Adipose tissue (tissue), 3 donors: ENCODE measurements around the gene BEND3. TPM values are rescaled to one million over a fixed set of nuclear protein-coding genes. Genes with fewer than 3 reads are reported as not detected.
"Not testable (repeated sequence)": the region's sequence is repeated elsewhere in the genome, so short reads cannot be mapped to it uniquely, and the experiment has no call there.

Experiments used
- H3K27ac ChIP-seq: one replicate; pipeline ENCODE4 v1.5.1; 2013; ENCODE audit warnings: low read depth, low read length
- WGBS, 3 donors: extraction: QIAGEN DNeasy Blood & Tissue Kit; methylation state at CpG; one replicate each; pipeline ENCODE4 v1.1.7; 2013; 5-methylcytosine and 5-hydroxymethylcytosine counted together
- polyA plus RNA-seq, 3 donors: library from polyadenylated mRNA; stranded (reverse); fragments of 200-250 nt; gene quantifications; one replicate each; pipeline ENCODE4 v1.2.3, GENCODE V29; 2013
- donor health status: healthy with polysubstance abuse.
- donor health status: Bipolar disorder and iron deficiency.
- donor health status: healthy.

Gene BEND3
- under 1 TPM; 0.45 to 0.98 (median 0.69) TPM for polyA plus RNA-seq

DNA sequence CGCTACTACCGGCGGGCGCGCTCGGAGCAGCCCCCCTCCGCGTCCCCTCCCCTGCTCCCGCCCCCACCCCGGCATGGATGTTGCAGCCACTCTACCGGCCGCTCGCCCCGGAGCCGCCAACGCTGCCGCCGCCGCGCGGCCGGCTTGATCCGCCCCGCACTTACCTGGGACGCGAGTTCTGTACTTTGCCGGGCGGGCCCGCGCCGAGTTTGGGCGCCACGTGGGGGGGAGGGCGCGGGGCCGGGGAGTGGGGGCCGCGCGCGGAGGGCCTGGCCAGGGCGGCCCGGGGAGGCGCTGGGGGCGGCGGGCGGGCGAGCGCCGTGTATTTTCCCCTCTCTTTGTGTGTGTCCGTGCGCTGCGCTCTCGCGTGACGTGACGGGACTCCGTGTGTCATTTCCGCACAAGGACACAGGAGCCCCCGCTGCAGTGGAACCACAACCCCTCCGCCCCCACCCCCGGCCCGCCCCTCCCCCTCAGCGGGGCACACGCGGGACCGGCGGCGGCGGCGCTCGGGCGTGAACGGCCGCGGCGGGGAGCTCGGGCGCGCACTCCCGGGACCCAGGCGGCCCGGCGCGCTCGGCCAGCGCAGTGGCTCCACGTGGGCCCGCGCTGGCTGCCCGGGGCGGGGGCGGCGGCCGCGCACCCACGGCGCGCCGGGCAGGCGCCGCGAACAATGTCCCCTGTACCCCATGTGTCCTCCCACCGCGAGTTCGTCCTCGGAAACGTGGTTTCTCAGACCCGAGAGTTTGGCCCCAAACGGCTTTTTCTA is at the start of gene BEND3:
Gene BEND3, minus strand, starts transcription at position 590 of the 769 bp plus-strand sequence. CDS start 16,230 bp downstream, outside the sequence.
- peak within 1 kb of the TSS; percentile 3 for H3K27ac ChIP-seq
- WGBS, 3 donors, result 1 to 2% (median 1%) methylated on average over 53 to 107 of the region's 109 CpGs

- not testable (repeated sequence) for H3K27ac ChIP-seq
- WGBS, 3 donors, result 93 to 98% (median 98%) methylated on average over 1 to 4 of the region's 5 CpGs
Observed at GRCh38 chr6:107164299-107164698, 49.0 kb upstream of the BEND3 start.

- no peak overlapping the region for H3K27ac ChIP-seq
- WGBS, 3 donors, result 94 to 97% (median 94%) methylated on average over 3 of the region's 3 CpGs
Observed at GRCh38 chr6:107161521-107161920, 46.2 kb upstream of the BEND3 start.

DNA sequence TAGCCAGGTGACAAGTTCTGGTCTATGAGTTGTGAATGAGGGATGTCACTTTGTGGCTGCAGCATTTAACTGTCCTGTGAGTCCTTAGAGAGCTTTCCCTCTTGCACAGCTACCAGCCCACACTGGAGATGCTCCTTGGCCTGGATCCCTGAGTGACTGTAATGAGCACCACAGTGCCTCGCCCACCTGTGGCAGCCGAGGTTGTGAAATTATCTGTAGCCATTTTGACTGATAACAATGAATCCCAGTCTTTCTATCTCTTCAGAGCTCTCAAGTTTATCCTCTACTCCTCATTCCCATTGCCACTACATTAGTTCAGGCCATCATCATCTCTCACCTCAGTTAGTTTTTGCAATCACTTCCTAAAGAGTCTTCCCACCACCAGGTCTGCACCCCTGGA is 41.3 kb upstream of the BEND3 start:
- 79 to 83% (median 80%) methylated on average over 2 of the region's 2 CpGs for WGBS, 3 donors
- no peak overlapping the region for H3K27ac ChIP-seq

- whole genome bisulfite sequencing, 3 donors, result 61 to 89% (median 81%) methylated on average over 2 of the region's 2 CpGs
- no peak overlapping the region for H3K27ac ChIP-seq
Observed at GRCh38 chr6:107154801-107155160, 39.5 kb upstream of the BEND3 start.

GRCh38 chr6:107154131-107154800 is 39.0 kb upstream of the BEND3 start:
- H3K27ac ChIP-seq, result no peak overlapping the region
- WGBS, 3 donors, result 44 to 74% (median 72%) methylated on average over 12 of the region's 12 CpGs

DNA sequence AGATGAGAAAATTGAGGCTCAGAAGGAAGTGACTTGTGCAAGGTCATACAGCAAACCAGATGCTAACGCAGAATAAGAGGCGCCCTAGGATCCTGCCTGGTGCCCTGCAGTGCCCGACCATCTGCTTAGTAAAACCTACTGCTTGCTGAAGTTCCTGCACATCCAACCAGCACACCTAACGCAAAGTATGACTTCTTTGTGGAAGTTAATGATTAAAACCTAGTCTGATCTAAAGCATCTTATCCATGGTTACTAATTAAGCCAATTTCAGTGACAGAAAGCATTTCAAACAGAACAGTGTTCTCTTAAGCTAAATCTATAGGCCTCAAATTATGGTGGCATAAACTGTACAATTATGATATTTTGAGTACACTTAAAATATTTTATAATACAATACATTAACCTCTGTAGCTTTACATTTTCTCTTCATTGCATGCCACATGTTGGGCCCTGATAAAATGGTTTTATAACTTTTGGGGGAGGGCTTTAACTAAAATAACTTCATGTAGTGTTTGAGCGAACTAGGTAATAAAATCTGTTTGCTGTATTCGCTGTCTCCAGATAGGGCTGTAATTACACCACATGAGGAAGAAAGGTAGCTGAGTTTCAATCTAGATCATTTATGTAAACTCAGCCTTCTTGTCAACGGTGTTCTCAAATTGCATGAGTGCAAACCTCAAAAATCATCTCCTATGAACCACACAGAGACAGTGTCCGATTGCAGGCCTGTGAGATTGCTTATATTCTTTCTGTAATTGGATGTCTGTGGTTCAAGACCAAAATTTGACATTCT is 37.5 kb upstream of the BEND3 start:
- WGBS, 3 donors, result 31 to 89% (median 87%) methylated on average over 8 of the region's 8 CpGs
- H3K27ac ChIP-seq, result no peak overlapping the region

GRCh38 chr6:107144666-107145065 is 29.4 kb upstream of the BEND3 start:
- 92 to 96% (median 96%) methylated on average over 4 of the region's 4 CpGs for WGBS, 3 donors
- H3K27ac ChIP-seq, result no peak overlapping the region

- H3K27ac ChIP-seq, result no peak overlapping the region
Observed at GRCh38 chr6:107144014-107144413, 28.7 kb upstream of the BEND3 start.

DNA sequence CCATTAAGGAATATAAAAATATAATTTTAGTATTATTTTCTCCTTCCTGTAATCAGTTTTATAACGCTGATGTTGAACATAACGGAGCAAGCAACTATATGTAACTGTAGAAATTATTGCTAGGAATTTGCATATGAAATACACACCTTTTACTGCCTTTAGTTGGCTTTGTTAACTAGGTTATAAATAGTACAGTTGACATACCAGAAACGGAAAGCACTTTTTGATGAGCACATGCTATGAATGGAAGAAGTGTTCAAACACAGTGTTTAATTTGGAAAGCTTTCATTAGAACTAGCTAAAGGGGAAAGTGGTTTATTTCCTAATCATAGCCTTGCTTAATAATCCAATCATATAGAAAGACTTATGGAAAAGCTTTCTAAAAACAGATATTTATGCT is 25.3 kb upstream of the BEND3 start:
- WGBS, 3 donors, result 71 to 77% (median 77%) methylated on average over 3 of the region's 3 CpGs
- H3K27ac ChIP-seq, result no peak overlapping the region

DNA sequence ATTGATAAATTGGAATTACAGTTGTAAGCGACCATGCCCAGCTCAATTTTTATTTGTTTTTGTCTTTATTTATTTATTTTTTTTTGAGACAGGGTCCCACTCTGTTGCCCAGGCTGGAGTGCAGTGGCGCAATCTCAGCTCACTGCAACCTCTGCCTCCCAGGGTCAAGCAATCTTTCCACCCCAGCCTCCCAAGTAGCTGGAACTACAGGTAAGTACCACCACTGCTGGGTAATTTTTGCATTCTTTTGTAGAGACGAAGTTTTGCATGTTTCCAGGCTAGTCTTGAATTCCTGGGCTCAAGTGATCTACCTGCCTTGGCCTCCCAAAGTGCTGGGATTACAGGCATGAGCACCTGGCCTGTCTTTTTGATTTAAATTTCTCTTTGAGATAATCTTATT is 21.0 kb upstream of the BEND3 start:
- WGBS, 3 donors, result 87 to 91% (median 89%) methylated on average over 3 of the region's 3 CpGs
- H3K27ac ChIP-seq, result not testable (repeated sequence)

GRCh38 chr6:107135048-107135680 is 19.8 kb upstream of the BEND3 start:
- 90 to 93% (median 90%) methylated on average over 14 of the region's 14 CpGs for WGBS, 3 donors
- H3K27ac ChIP-seq, result not testable (repeated sequence)

DNA sequence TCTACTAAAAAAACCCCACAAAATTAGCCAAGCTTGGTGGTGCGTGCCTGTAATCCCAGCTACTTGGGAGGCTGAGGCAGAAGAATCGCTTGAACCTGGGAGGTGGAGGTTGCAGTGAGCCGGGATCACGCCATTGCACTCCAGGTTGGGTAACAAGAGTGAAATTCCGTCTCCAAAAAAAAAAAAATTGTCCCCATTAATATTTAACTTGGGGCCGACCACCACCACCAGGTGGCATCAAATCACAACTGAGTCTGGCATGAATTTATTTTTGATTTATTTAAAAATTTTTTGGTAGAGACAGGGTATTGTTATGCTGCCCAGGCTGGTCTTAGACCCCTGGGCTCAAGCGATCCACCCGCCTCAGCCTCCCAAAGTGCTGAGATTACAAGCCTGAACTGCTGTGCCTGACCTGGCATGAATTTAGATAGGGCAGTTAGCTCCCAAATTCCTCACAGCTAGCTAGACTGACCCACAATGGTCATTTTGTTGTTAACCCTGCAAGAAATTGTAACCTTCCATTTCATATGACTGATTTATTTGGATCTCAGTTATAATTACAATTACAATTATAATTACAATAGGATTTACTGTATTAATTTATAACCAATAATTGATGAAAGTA is 17.1 kb upstream of the BEND3 start:
- no peak overlapping the region for H3K27ac ChIP-seq
- WGBS, 3 donors, result 43 to 50% (median 47%) methylated on average over 8 of the region's 8 CpGs

- 65 to 83% (median 81%) methylated on average over 9 of the region's 9 CpGs for WGBS, 3 donors
- no peak overlapping the region for H3K27ac ChIP-seq
Observed at GRCh38 chr6:107129370-107129925, 14.1 kb upstream of the BEND3 start.

DNA sequence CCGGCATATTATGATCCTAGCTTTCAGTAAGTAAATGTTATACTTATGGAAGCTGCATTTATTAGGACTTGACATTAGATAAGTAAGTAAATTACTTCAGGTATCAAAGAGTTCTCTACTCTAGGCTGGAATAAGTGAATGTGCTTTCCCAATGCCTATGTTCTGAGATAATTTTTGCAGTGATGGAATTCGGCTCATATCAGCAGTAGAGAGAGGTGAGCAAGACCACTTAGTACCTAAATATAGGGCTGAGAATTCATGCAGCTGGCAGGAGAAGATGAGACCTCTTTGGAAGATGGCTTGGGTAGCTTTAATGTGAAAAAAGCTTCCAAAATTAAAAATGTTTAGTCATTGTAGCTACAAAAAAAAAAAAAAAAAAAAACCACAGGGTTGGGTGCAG is 13.3 kb upstream of the BEND3 start:
- no peak overlapping the region for H3K27ac ChIP-seq
- 83 to 92% (median 86%) methylated on average over 2 of the region's 2 CpGs for WGBS, 3 donors

DNA sequence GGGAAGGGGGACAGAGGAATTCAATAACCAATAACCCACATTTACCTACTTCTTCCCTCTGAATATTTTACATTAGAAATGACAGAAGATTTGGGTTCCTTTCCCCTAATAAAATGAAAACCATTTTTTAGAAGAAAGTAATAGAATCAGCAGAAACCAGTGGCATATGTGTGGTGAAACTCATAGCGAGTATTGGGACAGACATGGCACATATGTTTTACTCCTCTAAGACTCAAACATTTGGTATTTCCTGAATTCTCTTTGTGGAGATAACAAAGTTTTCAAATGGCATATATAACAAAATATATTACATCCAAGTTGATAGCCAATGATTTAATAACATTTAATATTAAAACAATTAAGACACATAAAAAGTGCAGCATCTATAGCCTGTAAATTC is 12.9 kb upstream of the BEND3 start:
- H3K27ac ChIP-seq, result no peak overlapping the region
- WGBS, 3 donors, result 88 to 100% (median 92%) methylated on average over 1 of the region's 1 CpG

- no peak overlapping the region for H3K27ac ChIP-seq
- WGBS, 3 donors, result 74 to 89% (median 81%) methylated on average over 5 of the region's 5 CpGs
Observed at GRCh38 chr6:107125771-107126170, 10.5 kb upstream of the BEND3 start.

DNA sequence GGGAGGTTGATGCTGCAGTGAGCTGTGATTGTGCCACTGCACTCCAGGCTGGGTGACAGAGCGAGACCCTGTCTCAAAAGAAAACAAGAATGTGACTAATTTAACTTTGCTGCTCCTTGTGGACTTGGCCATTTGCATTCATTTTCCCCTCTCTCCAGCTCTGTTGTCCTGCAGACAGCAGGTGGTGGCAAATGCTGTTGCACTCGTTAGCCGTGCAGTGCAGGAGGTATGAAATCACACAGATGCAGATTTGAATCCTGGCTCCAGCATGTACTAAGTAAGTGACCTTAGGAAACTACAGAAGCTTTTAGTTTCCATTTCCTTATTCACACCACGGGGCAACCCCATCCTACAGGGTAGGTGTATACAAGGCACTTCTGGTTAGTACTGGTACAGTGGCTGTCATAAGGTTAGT is 9.6 kb upstream of the BEND3 start:
- H3K27ac ChIP-seq, result no peak overlapping the region
- 53 to 62% (median 59%) methylated on average over 4 of the region's 4 CpGs for WGBS, 3 donors
